ENCODE results near the gene POP5.
"Not testable (repeated sequence)": the region's sequence is repeated elsewhere in the genome, so short reads cannot be mapped to it uniquely, and the experiment has no call there.

The POP5 gene, protein sequence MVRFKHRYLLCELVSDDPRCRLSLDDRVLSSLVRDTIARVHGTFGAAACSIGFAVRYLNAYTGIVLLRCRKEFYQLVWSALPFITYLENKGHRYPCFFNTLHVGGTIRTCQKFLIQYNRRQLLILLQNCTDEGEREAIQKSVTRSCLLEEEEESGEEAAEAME

GRCh38 chr12:120580787-120581723, at the start of gene POP5:
Gene POP5 (minus strand): TSS chr12:120581402. CDS start chr12:120581362, 40 bp downstream.
- peak; percentile 98 for DNase-seq

DNA sequence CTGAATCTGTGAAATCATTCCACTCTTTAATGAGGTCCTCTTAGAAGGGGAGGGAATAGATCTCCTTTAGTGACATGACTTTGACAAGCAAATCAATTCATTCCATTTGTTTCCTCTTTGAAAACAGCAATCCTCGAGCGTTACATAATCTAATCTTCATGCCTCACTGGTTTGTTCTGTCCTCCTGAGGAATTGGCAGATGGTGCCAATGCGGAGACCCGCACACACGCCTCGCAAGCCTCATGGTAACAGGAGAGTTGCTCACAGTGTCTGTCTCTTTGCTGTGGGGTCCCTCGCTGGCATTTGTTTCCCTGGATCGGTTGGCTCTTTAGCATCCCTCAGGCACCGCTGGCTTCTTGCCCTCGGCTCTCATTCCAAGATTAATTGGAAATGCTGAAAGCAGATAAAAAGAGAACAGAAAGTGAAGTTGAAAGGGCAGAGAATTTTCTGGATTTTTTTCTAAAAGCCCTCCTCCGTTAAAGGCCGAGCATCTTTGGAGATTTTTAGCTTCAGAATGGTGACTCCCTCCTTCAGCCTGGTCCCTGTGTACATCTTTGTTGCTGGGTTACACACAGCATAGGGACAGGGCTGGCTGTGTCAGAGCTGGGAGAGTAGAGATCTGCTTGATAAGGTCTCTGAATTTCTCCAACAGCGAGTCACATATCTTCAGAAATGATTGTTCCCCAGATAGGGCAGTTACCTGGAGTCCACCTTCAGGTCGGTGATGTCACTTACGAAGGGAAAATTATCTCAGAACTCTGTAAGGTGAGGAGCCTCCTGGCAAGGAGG, 49.1 kb upstream of the POP5 start:
- DNase-seq, result no peak

DNA sequence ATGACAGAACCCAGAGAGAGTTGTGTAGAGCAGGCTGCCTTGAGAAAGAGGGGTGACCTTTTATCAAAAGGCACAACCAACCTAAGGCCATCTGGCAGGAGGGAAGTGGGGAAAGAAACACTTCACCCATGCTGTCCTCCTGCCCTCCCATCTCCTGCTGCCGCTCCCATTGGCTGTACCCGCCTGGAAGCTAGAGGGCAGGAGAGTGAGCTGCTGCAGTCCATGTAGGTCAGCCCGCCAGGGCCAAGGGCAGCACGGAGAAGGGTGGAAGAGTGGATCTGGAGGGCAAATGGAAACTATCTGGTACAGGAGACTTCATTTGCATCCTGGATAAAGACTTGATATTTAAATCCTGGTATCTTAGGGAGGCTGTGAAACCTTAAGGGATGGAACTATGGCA, 47.7 kb upstream of the POP5 start:
- no peak for DNase-seq

DNA sequence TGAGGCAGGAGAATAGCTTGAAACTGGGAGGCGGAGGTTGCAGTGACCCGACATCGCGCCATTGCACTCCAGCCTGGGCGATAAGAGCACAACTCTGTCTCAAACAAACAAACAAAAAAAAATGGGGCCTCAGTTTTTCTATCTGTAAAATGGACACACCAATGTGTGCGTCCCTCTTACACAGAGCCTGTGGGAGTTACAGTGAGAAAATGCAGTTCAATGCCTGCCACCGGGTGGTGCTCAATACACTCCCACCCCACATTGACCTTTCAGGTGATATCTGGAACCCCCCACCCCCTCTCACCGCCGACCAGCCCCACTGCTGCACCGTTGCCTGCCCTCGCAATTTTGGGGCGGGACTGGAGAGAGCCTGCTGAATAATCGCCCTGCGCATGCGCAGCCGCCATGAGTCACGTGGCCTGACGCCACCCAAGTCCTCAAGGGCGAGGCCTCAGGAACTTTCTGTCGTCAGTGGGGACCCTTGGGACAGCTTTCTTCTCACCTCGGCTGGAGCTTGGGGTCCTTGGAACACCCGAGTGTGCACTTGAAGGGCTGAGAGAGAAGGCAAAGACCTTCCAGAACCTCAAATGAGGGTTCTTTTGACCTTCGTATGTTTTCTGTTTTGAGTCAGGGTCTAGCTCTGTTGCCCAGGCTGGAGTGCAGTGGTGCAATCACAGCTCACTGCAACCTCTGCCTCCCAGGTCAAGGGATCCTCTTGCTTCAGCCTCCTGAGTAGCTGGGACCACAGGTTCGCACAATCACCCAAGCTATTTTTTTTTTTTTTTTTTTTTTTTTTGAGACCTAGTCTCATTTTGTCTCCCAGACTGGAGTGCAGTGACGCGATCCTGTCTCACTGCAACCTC, 44.6 kb upstream of the POP5 start:
- DNase-seq, result no peak

- DNase-seq, result no peak
Measured at GRCh38 chr12:120620624-120621023, 39.4 kb upstream of the POP5 start.

DNA sequence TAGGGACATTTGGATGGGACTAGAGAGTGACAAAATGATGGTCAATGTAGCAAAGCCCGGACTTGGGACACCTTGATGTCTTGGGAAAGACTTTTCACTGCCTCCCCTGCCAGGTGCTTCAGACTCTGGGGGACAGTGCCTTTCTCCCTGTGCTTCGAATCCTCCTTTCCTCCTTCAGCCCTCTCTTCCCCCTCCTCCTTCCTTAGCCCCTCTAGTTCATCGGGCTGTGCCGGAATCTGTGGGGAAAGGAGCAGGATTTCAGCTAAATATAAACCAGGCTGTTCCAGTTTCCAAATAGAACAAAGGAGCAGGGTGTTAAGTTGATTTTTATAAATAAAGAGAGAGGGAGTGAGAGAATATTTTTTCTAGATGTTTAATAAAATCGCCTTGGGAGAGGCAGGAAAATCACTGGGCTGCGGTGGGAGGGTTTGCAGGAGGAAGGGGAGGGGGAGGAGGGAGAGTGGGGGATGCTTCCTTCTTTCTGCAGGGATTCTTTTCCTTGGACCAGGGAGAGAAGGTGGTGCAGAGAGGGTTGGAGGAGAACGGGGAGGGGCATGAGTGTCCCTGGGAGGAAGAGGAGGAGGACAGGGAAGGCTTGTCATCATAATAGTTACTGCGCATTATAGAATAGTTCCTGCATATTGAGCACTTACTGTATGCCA, 37.9 kb upstream of the POP5 start:
- DNase-seq, result no peak

DNA sequence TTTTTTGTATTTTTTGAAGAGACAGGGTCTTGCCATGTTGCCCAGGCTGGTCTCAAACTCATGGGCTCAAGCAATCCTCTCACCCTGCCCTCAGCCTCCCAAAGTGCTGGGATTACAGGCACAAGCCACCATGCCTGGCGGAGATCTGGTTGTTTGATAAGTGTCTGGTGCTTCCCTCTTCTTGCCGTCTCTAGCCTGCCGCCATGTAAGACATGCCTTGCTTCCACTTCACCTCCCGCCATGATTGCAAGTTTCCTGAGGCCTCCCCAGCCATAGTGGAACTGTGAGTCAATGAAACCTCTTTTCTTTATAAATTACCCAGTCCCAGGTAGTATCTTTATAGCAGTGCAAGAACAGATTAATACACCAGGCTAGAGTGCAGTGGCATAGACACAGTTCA, 36.6 kb upstream of the POP5 start:
- not testable (repeated sequence) for DNase-seq

DNA sequence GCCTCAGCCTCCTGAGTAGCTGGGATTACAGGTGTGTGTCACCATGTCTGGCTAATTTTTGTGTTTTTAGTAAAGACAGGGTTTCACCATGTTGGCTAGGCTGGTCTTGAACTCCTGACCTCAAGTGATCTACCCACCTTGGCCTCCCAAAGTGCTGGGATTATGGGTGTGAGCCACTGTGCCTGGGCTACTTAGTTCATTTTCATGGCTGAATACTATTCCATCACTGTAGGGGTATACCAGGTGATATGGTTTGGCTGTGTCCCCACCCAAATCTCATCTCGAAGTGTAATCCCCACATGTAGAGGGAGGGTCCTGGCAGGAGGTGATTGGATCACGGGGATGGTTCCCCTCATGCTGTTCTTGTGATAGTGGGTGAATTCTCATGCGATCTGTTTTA, 36.0 kb upstream of the POP5 start:
- not testable (repeated sequence) for DNase-seq

- no peak for DNase-seq
Measured at GRCh38 chr12:120614848-120615247, 33.6 kb upstream of the POP5 start.

DNA sequence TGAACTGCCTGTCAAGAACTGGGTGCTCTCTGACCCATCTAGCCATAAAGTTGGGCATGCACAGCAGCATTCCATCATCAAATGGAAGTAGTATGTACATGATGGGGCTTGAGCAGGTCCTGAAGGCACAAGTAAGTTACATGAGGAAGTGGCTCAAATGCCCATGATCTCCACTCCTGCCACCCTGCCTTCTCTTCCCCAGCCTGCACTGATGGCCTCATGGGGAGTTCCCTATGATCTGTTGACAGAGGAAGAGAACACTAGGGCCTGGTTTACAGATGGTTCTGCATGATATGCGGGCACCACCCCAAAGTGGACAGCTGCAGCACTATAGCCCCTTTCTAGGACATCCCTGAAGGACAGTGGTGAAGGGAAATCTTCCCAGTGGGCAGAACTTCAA, 30.3 kb upstream of the POP5 start:
- DNase-seq, result peak in 1 of 2 donors; percentile 31

DNA sequence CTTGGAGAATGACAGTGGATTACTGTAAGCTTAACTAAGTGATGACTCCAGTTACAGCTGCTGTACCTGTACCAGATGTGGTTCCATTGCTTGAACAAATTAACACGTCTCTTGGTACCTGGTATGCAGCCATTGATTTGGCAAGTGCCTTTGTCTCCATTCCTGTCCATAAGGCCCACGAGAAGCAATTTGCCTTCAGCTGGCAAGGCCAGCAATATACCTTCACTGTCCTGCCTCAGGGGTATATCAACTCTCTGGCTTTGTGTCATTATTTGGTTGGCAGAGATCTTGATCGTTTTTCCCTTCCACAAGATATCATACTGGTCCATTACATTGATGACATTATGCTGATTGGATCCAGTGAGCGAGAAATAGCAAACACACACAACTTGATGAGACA, 29.4 kb upstream of the POP5 start:
- DNase-seq, result no peak

GRCh38 chr12:120602416-120602815, 21.2 kb upstream of the POP5 start:
- peak; percentile 54 to 74 for DNase-seq

- no peak for DNase-seq
Measured at GRCh38 chr12:120599672-120600552, 18.7 kb upstream of the POP5 start.

GRCh38 chr12:120598674-120599463, 17.7 kb upstream of the POP5 start:
- DNase-seq, result peak; percentile 71 to 80

DNA sequence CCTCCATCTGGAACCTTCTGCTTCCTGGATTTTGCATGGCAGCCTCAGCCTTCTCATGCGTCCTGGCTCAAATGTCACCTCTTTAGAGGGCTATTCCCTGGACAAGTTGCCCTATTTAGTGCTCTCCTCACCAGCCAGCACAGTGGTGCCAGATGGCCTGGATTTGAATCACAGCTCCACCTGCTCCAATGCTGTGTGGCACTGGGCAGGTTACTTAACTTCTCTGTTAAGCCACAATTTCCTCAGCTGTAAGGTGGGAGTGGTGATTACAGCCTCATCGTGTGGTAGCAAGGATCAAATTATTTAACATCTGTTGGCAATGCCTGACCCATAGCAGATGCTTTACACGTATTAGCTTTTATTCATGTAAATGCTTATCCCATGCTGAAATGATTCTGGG, 16.7 kb upstream of the POP5 start:
- no peak for DNase-seq

DNA sequence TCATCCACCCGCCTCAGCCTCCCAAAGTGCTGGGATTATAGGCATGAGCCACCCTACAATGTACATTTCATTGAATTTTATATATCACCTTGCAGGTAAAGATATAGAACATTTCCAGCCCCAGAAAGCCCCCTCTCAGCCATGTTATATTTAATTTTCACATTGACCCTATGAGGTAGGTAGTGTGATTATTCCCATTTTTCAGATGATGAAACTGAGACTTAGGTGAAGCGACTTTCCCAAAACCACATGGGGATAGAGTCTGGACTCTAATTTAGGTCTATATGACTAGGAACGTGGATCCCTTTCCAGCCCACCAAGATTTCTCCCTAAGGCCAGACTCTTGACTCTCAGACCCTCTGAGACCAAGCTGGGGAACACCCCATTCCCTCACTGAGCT, 15.7 kb upstream of the POP5 start:
- no peak for DNase-seq

GRCh38 chr12:120592121-120593049, 11.2 kb upstream of the POP5 start:
- no peak for DNase-seq

GRCh38 chr12:120590741-120591407, 9.7 kb upstream of the POP5 start:
- no peak for DNase-seq
